Activated naive CD8-positive, alpha-beta T cell treated with anti-CD3 and anti-CD28 coated beads, Interleukin-2, amount 10 ng/mL, durations not matched to agents 7 days and 5 days (primary cell): ENCODE data around the gene SETD1B. TPM values are rescaled to one million over a fixed set of nuclear protein-coding genes. Genes with fewer than 3 reads are reported as not detected.

Experiments used
- ATAC-seq: fragments of 150-1000 bp; cut with Tn5 transposase; one replicate; pipeline ENCODE4 v1.10.0; 2021; ENCODE audit warnings: low read depth, moderate library complexity
- POLR2A ChIA-PET: fragments of 350-600 bp; sonication (Branson Sonifier 250); formaldehyde crosslinking; loops from one replicate; lab custom pipeline; 2021; ENCODE audit warnings: antibody characterized with exemption; lab: Charles Lee
- DNase-seq: peaks from one replicate; pipeline ENCODE4 v3.0.0; 2021
- H3K27ac Mint-ChIP-seq: one replicate; pipeline ENCODE4 v1.8.0; 2022; ENCODE audit warnings: mild to moderate bottlenecking, mixed read lengths
- H3K27me3 Mint-ChIP-seq: one replicate; pipeline ENCODE4 v1.8.0; 2022; ENCODE audit warnings: mild to moderate bottlenecking, moderate library complexity, mixed read lengths
- H3K36me3 Mint-ChIP-seq: one replicate; pipeline ENCODE4 v1.8.0; 2021; ENCODE audit warnings: mild to moderate bottlenecking, mixed read lengths
- H3K4me1 Mint-ChIP-seq: one replicate; pipeline ENCODE4 v1.8.0; 2021; ENCODE audit warnings: mixed read lengths
- H3K4me3 Mint-ChIP-seq: one replicate; pipeline ENCODE4 v1.8.0; 2022; ENCODE audit warnings: mild to moderate bottlenecking, moderate library complexity, mixed read lengths
- H3K9me3 Mint-ChIP-seq: one replicate; pipeline ENCODE4 v1.8.0; 2021; ENCODE audit warnings: mixed read lengths
- total RNA-seq, 2 experiments: library from RNA; stranded (reverse); gene quantifications; one replicate each; pipeline ENCODE4 v1.2.3, GENCODE V29; 2021

SETD1B gene
- total RNA-seq, 2 experiments from 2014 or later = 45.0 to 46.8 TPM

- H3K27ac Mint-ChIP-seq = no peak overlapping the region
- no peak for DNase-seq
- no peak for ATAC-seq
- H3K4me1 Mint-ChIP-seq = peaks cover 7% of the 10 kb centered on the region
- H3K9me3 Mint-ChIP-seq = no peaks in the 10 kb centered on the region
- POLR2A ChIA-PET = interaction anchor here (1.5 kb wide), 1 partner anchor 19 kb away, joined by 5 read pairs; no protein-coding TSS in a partner anchor
- H3K27me3 Mint-ChIP-seq = no peaks in the 10 kb centered on the region
- no peaks in the 10 kb centered on the region for H3K36me3 Mint-ChIP-seq
- H3K4me3 Mint-ChIP-seq = no peak overlapping the region
Observed at GRCh38 chr12:121770813-121771625, 32.8 kb upstream of the SETD1B start.

GRCh38 chr12:121773011-121773777 lies 30.6 kb upstream of the SETD1B start:
- no peak overlapping the region for H3K4me3 Mint-ChIP-seq
- ATAC-seq (peak; percentile 84), DNase-seq (peak; percentile 87)
- no peaks in the 10 kb centered on the region for H3K9me3 Mint-ChIP-seq
- H3K27ac Mint-ChIP-seq = peak overlapping the region; percentile 81
- H3K27me3 Mint-ChIP-seq = no peaks in the 10 kb centered on the region
- H3K36me3 Mint-ChIP-seq = no peaks in the 10 kb centered on the region
- POLR2A ChIA-PET = interaction anchor here (0.6 to 31.1 kb wide), 6 partner anchors 11 to 61 kb away, joined by 3 to 931 read pairs (median 6); partner anchors contain the start of genes RHOF, SETD1B and TMEM120B
- H3K4me1 Mint-ChIP-seq = peaks cover 7% of the 10 kb centered on the region

- no peak for ATAC-seq
- peaks cover 7% of the 10 kb centered on the region for H3K36me3 Mint-ChIP-seq
- POLR2A ChIA-PET = interaction anchor here (1.0 to 31.1 kb wide), 3 partner anchors 13 to 81 kb away, joined by 3 to 931 read pairs (median 4); partner anchors contain the start of genes RHOF and SETD1B
- no peak overlapping the region for H3K4me3 Mint-ChIP-seq
- no peak for DNase-seq
- no peak overlapping the region for H3K27ac Mint-ChIP-seq
- no peaks in the 10 kb centered on the region for H3K9me3 Mint-ChIP-seq
- no peaks in the 10 kb centered on the region for H3K27me3 Mint-ChIP-seq
- peaks cover 7% of the 10 kb centered on the region for H3K4me1 Mint-ChIP-seq
Observed at GRCh38 chr12:121774968-121775474, 28.8 kb upstream of the SETD1B start.

GRCh38 chr12:121775501-121775900 lies 28.3 kb upstream of the SETD1B start:
- ATAC-seq (no peak), DNase-seq (no peak)
- Mint-ChIP-seq H3K36me3 (peaks cover 7% of the 10 kb centered on the region), H3K4me1 (peaks cover 7% of the 10 kb centered on the region), H3K27ac (no peak overlapping the region), H3K9me3 (no peaks in the 10 kb centered on the region), H3K4me3 (no peak overlapping the region), H3K27me3 (no peaks in the 10 kb centered on the region)
- POLR2A ChIA-PET = interaction anchor here (0.6 to 31.1 kb wide), 3 partner anchors 12 to 136 kb away, joined by 3 to 931 read pairs (median 4); partner anchors contain the start of genes RHOF and SETD1B

- POLR2A ChIA-PET = interaction anchor here (0.7 to 31.1 kb wide), 4 partner anchors 11 to 89 kb away, joined by 3 to 931 read pairs (median 5); partner anchors contain the start of genes RHOF and SETD1B
- H3K4me1 Mint-ChIP-seq = peaks cover 7% of the 10 kb centered on the region
- H3K9me3 Mint-ChIP-seq = no peaks in the 10 kb centered on the region
- H3K27ac Mint-ChIP-seq = peak overlapping the region; percentile 71
- DNase-seq = peak; percentile 95
- no peak overlapping the region for H3K4me3 Mint-ChIP-seq
- ATAC-seq = peak; percentile 72
- H3K36me3 Mint-ChIP-seq = peaks cover 7% of the 10 kb centered on the region
- H3K27me3 Mint-ChIP-seq = no peaks in the 10 kb centered on the region
Observed at GRCh38 chr12:121776190-121777098, 27.4 kb upstream of the SETD1B start.

- Mint-ChIP-seq H3K27ac (peak overlapping the region; percentile 51), H3K36me3 (peaks cover 10% of the 10 kb centered on the region), H3K4me3 (no peak overlapping the region), H3K9me3 (no peaks in the 10 kb centered on the region), H3K27me3 (no peaks in the 10 kb centered on the region), H3K4me1 (peaks cover 14% of the 10 kb centered on the region)
- DNase-seq (no peak), ATAC-seq (no peak)
- POLR2A ChIA-PET = interaction anchor here (0.6 to 31.1 kb wide), 6 partner anchors 9 to 189 kb away, joined by 3 to 931 read pairs (median 4); partner anchors contain the start of genes RHOF, SETD1B and TMEM120B
Observed at GRCh38 chr12:121778567-121779421, 25.0 kb upstream of the SETD1B start.

GRCh38 chr12:121779422-121779895 lies 24.4 kb upstream of the SETD1B start:
- H3K4me3 Mint-ChIP-seq = no peak overlapping the region
- no peak for ATAC-seq
- no peaks in the 10 kb centered on the region for H3K9me3 Mint-ChIP-seq
- no peak overlapping the region for H3K27ac Mint-ChIP-seq
- POLR2A ChIA-PET = interaction anchor here (0.6 to 31.1 kb wide), 4 partner anchors 9 to 190 kb away, joined by 3 to 931 read pairs (median 5); partner anchors contain the start of genes RHOF and SETD1B
- no peak for DNase-seq
- H3K36me3 Mint-ChIP-seq = peaks cover 12% of the 10 kb centered on the region
- H3K4me1 Mint-ChIP-seq = peaks cover 21% of the 10 kb centered on the region
- no peaks in the 10 kb centered on the region for H3K27me3 Mint-ChIP-seq

- Mint-ChIP-seq H3K9me3 (no peaks in the 10 kb centered on the region), H3K4me3 (no peak overlapping the region), H3K36me3 (peaks cover 17% of the 10 kb centered on the region), H3K27ac (no peak overlapping the region), H3K4me1 (peaks cover 28% of the 10 kb centered on the region), H3K27me3 (no peaks in the 10 kb centered on the region)
- ATAC-seq (no peak), DNase-seq (no peak)
- POLR2A ChIA-PET = interaction anchor here (2.5 to 31.1 kb wide), 2 partner anchors 10 to 22 kb away, joined by 27 to 931 read pairs; partner anchors contain the start of genes RHOF and SETD1B
Observed at GRCh38 chr12:121780429-121780828, 23.4 kb upstream of the SETD1B start.

- H3K27ac Mint-ChIP-seq = peak overlapping the region; percentile 91
- no peaks in the 10 kb centered on the region for H3K9me3 Mint-ChIP-seq
- DNase-seq (no peak), ATAC-seq (peak; percentile 4)
- POLR2A ChIA-PET = interaction anchor here (0.6 to 31.1 kb wide), 5 partner anchors 9 to 1055 kb away, joined by 3 to 931 read pairs (median 12); partner anchors contain the start of genes RHOF, SETD1B and TMEM120B
- H3K27me3 Mint-ChIP-seq = no peaks in the 10 kb centered on the region
- peaks cover 20% of the 10 kb centered on the region for H3K36me3 Mint-ChIP-seq
- peak overlapping the region; percentile 73 for H3K4me3 Mint-ChIP-seq
- H3K4me1 Mint-ChIP-seq = peaks cover 33% of the 10 kb centered on the region
Observed at GRCh38 chr12:121781484-121781997, 22.3 kb upstream of the SETD1B start.

GRCh38 chr12:121781998-121782979 lies 21.5 kb upstream of the SETD1B start:
- Mint-ChIP-seq H3K9me3 (no peaks in the 10 kb centered on the region), H3K27ac (peak overlapping the region; percentile 91), H3K4me3 (peak overlapping the region; percentile 73), H3K27me3 (no peaks in the 10 kb centered on the region), H3K4me1 (peaks cover 41% of the 10 kb centered on the region), H3K36me3 (peaks cover 28% of the 10 kb centered on the region)
- ATAC-seq (peak; percentile 49), DNase-seq (no peak)
- POLR2A ChIA-PET = interaction anchor here (0.6 to 31.1 kb wide), 5 partner anchors 8 to 1054 kb away, joined by 3 to 931 read pairs (median 12); partner anchors contain the start of genes RHOF, SETD1B and TMEM120B
